ENCODE data around the gene ING3. TPM values are rescaled to one million over a fixed set of nuclear protein-coding genes. Genes with fewer than 3 reads are reported as not detected.
"Not testable (repeated sequence)": the region's sequence is repeated elsewhere in the genome, so short reads cannot be mapped to it uniquely, and the experiment has no call there.

Gene ING3
- total and polyA plus RNA-seq, 2 of the 8 experiments (the other 6 are each of a cell fraction or from before 2014, with no cell fraction given): 6.0 to 17.7 TPM

- H3K14ac ChIP-seq (ENCODE audit: insufficient read length); H4K20me1 ChIP-seq (replicated peaks in 1 of 2; ENCODE audit: control insufficient read depth in 1 of 2, insufficient read depth in 2 of 2, low read length in 2 of 2); H3K4me1 ChIP-seq (replicated peaks in 1 of 4; ENCODE audit: control insufficient read depth in 3 of 4, insufficient read depth in 4 of 4, low read length in 3 of 4); H2AK5ac ChIP-seq (ENCODE audit: low read depth, low read length); H2BK15ac ChIP-seq (ENCODE audit: low read length); H3K79me1 ChIP-seq (ENCODE audit: low read depth, low read length); H4K5ac ChIP-seq (ENCODE audit: insufficient read length, low read depth, low read length); H3K4me3 ChIP-seq (ENCODE audit: extremely low read depth in 1 of 4, insufficient read depth in 2 of 4, low read depth in 3 of 4, low read length in 4 of 4); H3K27ac ChIP-seq (ENCODE audit: low read depth, low read length); H3K56ac ChIP-seq (replicated peaks; ENCODE audit: insufficient read length, low read depth, low read length); H3K9me3 ChIP-seq (ENCODE audit: insufficient read depth in 2 of 2, low read depth in 1 of 2, low read length in 1 of 2); H2BK20ac ChIP-seq (ENCODE audit: low read length); H3K23me2 ChIP-seq (ENCODE audit: low read depth, low read length); CTCF ChIA-PET (ENCODE audit: partially characterized antibody); H3K27me3 ChIP-seq (replicated peaks in 1 of 4; ENCODE audit: control insufficient read depth in 3 of 4, extremely low read depth in 1 of 4, insufficient read depth in 3 of 4, low read length in 3 of 4); H3K4ac ChIP-seq (replicated peaks; ENCODE audit: insufficient read length, low read depth, low read length); H3K9ac ChIP-seq (replicated peaks in 1 of 4; ENCODE audit: extremely low read depth in 1 of 4, low read depth in 3 of 4, low read length in 3 of 4); FAIRE-seq; H2BK5ac ChIP-seq (ENCODE audit: low read depth, low read length); H3K23ac ChIP-seq (ENCODE audit: insufficient read length); H3K4me2 ChIP-seq (ENCODE audit: insufficient read depth in 1 of 2, low read depth in 2 of 2, low read length in 2 of 2); H4K8ac ChIP-seq (ENCODE audit: extremely low read depth, insufficient read depth, low read length); H2AFZ ChIP-seq (ENCODE audit: low read length); POLR2A ChIA-PET (ENCODE audit: partially characterized antibody); H3K36me3 ChIP-seq (ENCODE audit: control insufficient read depth in 2 of 4, insufficient read depth in 4 of 4, low read length in 3 of 4); H3K18ac ChIP-seq (ENCODE audit: extremely low read depth, low read length); H3K79me2 ChIP-seq (ENCODE audit: control insufficient read depth in 1 of 2, insufficient read depth in 2 of 2, low read length in 2 of 2); H4K91ac ChIP-seq (replicated peaks; ENCODE audit: insufficient read length, low read length); H2BK120ac ChIP-seq (replicated peaks; ENCODE audit: low read depth, low read length); DNase-seq (ENCODE audit: low read depth in 1 of 2, low spot score in 2 of 2); H2BK12ac ChIP-seq (ENCODE audit: low read depth, low read length): not testable (repeated sequence)
- WGBS, 2 experiments (ENCODE audit: extremely low coverage in 1 of 2, insufficient coverage in 1 of 2, insufficient read length in 1 of 2, insufficient replicate concordance in 2 of 2, low coverage in 1 of 2, low lambda C conversion rate in 2 of 2, missing lambda C conversion rate in 1 of 2): 92% methylated on average over 4 of the region's 4 CpGs; no CpG with 5 or more reads in 1 of the 2 experiments
These were observed 54.5 kb downstream of the ING3 start for GRCh38 chr7:121005058-121005457.
